HUES64 (cell line): Measurements from ENCODE around the gene RGS14.
"Not testable (repeated sequence)": the region's sequence is repeated elsewhere in the genome, so short reads cannot be mapped to it uniquely, and the experiment has no call there.

ENCODE experiments used
- H3K27ac ChIP-seq: 2 replicates; pipeline ENCODE4 v1.7.0; 2013; ENCODE audit warnings: low read depth, low read length, inconsistent platforms
- H3K27me3 ChIP-seq: 2 replicates; pipeline ENCODE4 v1.6.1; 2013; ENCODE audit warnings: mild to moderate bottlenecking, low read length; ENCODE audit not compliant: insufficient read depth
- H3K36me3 ChIP-seq: 2 replicates; pipeline ENCODE4 v1.6.1; 2013; ENCODE audit warnings: mild to moderate bottlenecking, low read length; ENCODE audit not compliant: insufficient read depth
- H3K4me1 ChIP-seq: 2 replicates; pipeline ENCODE4 v1.6.1; 2013; ENCODE audit warnings: mild to moderate bottlenecking, low read length, moderate library complexity; ENCODE audit not compliant: insufficient read depth
- H3K4me3 ChIP-seq: 2 replicates; pipeline ENCODE4 v1.5.1; 2013; ENCODE audit warnings: mild to moderate bottlenecking, low read length, moderate library complexity
- H3K9ac ChIP-seq: 2 replicates; pipeline ENCODE4 v1.6.1; 2013; ENCODE audit warnings: mild to moderate bottlenecking, low read depth, low read length
- H3K9me3 ChIP-seq: 2 replicates; pipeline ENCODE4 v1.6.1; 2013; ENCODE audit warnings: low read depth, low read length; ENCODE audit not compliant: insufficient read depth
- WGBS: fragments of 150-250, 120-280 bp; methylation state at CpG from one replicate; pipeline ENCODE4 v1.1.7; 2013; ENCODE audit warnings: missing lambda C conversion rate; 5-methylcytosine and 5-hydroxymethylcytosine counted together

RGS14 gene

GRCh38 chr5:177409043-177409801, 51.5 kb downstream of the RGS14 start, which contains the start of gene F12:
Gene F12, minus strand, starts transcription at chr5:177409564. Its CDS starts 37 bp downstream, at chr5:177409527.
- Histone ChIP-seq H3K9ac (no peak within 1 kb of the TSS), H3K4me3 (no peak within 1 kb of the TSS)
- 90% methylated on average over 9 of the region's 9 CpGs for WGBS

GRCh38 chr5:177410575-177410974, 52.9 kb downstream of the RGS14 start:
- Histone ChIP-seq H3K27me3 (peaks cover 27% of the 10 kb centered on the region), H3K27ac (no peak overlapping the region), H3K4me1 (no peaks in the 10 kb centered on the region), H3K36me3 (no peaks in the 10 kb centered on the region), H3K9me3 (no peaks in the 10 kb centered on the region), H3K9ac (no peak overlapping the region), H3K4me3 (no peak overlapping the region)
- 89% methylated on average over 3 of the region's 3 CpGs for WGBS

More at GRCh38 chr5:177409043-177409801, 51.5 kb downstream of the RGS14 start, which contains the start of gene F12:
- Histone ChIP-seq H3K27me3 (peaks cover 40% of the 10 kb centered on the region), H3K9me3 (no peaks in the 10 kb centered on the region), H3K36me3 (no peaks in the 10 kb centered on the region), H3K27ac (no peak within 1 kb of the TSS), H3K4me1 (no peaks in the 10 kb centered on the region)

GRCh38 chr5:177412603-177413233, 55.0 kb downstream of the RGS14 start:
- WGBS: 91% methylated on average over 8 of the region's 8 CpGs
- Histone ChIP-seq H3K4me1 (no peaks in the 10 kb centered on the region), H3K9ac (no peak overlapping the region), H3K27ac (no peak overlapping the region), H3K27me3 (peaks cover 11% of the 10 kb centered on the region), H3K36me3 (no peaks in the 10 kb centered on the region), H3K9me3 (no peaks in the 10 kb centered on the region), H3K4me3 (no peak overlapping the region)

GRCh38 chr5:177414481-177414880, 56.8 kb downstream of the RGS14 start:
- H3K27me3 ChIP-seq: peaks cover under 1% of the 10 kb centered on the region
- H3K4me1 ChIP-seq: no peaks in the 10 kb centered on the region
- H3K9me3 ChIP-seq: no peaks in the 10 kb centered on the region
- no peak overlapping the region for H3K27ac ChIP-seq
- no peak overlapping the region for H3K9ac ChIP-seq
- H3K4me3 ChIP-seq: no peak overlapping the region
- 98% methylated on average over 3 of the region's 3 CpGs for WGBS
- no peaks in the 10 kb centered on the region for H3K36me3 ChIP-seq

GRCh38 chr5:177417081-177417480, 59.4 kb downstream of the RGS14 start:
- not testable (repeated sequence) for H3K27me3 ChIP-seq, H3K36me3 ChIP-seq, H3K4me3 ChIP-seq, H3K27ac ChIP-seq, H3K9me3 ChIP-seq, H3K9ac ChIP-seq, H3K4me1 ChIP-seq
- 92% methylated on average over 6 of the region's 6 CpGs for WGBS

GRCh38 chr5:177419046-177419445, 61.3 kb downstream of the RGS14 start:
- Histone ChIP-seq H3K4me1 (no peaks in the 10 kb centered on the region), H3K9me3 (no peaks in the 10 kb centered on the region), H3K27ac (no peak overlapping the region), H3K36me3 (no peaks in the 10 kb centered on the region), H3K9ac (no peak overlapping the region), H3K27me3 (no peaks in the 10 kb centered on the region), H3K4me3 (no peak overlapping the region)
- WGBS: 97% methylated on average over 3 of the region's 3 CpGs

- not testable (repeated sequence) for H3K36me3 ChIP-seq, H3K4me3 ChIP-seq, H3K27me3 ChIP-seq, H3K27ac ChIP-seq, H3K9ac ChIP-seq, H3K9me3 ChIP-seq, H3K4me1 ChIP-seq
- 86% methylated on average over 7 of the region's 7 CpGs for WGBS
Measured at GRCh38 chr5:177420472-177420871, 62.7 kb downstream of the RGS14 start.

- WGBS: 84% methylated on average over 6 of the region's 6 CpGs
- no peaks in the 10 kb centered on the region for H3K36me3 ChIP-seq
- no peaks in the 10 kb centered on the region for H3K27me3 ChIP-seq
- peaks cover 4% of the 10 kb centered on the region; the same call in 1 of the 2 replicates for H3K4me1 ChIP-seq
- H3K4me3 ChIP-seq: no peak overlapping the region
- no peak overlapping the region; the same call in 1 of the 2 replicates for H3K9ac ChIP-seq
- H3K9me3 ChIP-seq: no peaks in the 10 kb centered on the region
- no peak overlapping the region for H3K27ac ChIP-seq
Measured at GRCh38 chr5:177421062-177421798, 63.5 kb downstream of the RGS14 start.
